Measurements from ENCODE around the gene ACAP1. TPM values are rescaled to one million over a fixed set of nuclear protein-coding genes. Genes with fewer than 3 reads are reported as not detected.

The ACAP1 gene
- total and polyA plus RNA-seq, 2 experiments from 2014 or later = 10.2 TPM; not detected in 1

GRCh38 chr17:7356072-7356549 is 19.8 kb downstream of the ACAP1 start:
- Histone ChIP-seq H3K9me2 (replicated peaks; ENCODE audit: insufficient read depth) (no peaks in the 10 kb centered on the region), H3K4me2 (no peak overlapping the region), H3K4me3 (no peak overlapping the region), H3K27me3 (no peaks in the 10 kb centered on the region), H3K79me2 (peaks cover 21% of the 10 kb centered on the region), H3K4me1 (ENCODE audit: insufficient read depth) (peaks cover 25% of the 10 kb centered on the region), H2AFZ (no peak overlapping the region), H4K20me1 (ENCODE audit: insufficient read depth, poor library complexity, severe bottlenecking) (no peaks in the 10 kb centered on the region), H3K27ac (no peak overlapping the region), H3K36me3 (replicated peaks; ENCODE audit: insufficient read depth, low read depth) (no peaks in the 10 kb centered on the region), H3K9me3 (ENCODE audit: low read depth) (no peaks in the 10 kb centered on the region)
- TF ChIP-seq EZH2phosphoT487 (IDR thresholded peaks at IDR 0.05; ENCODE audit: low read depth, severe bottlenecking, unreplicated experiment) (no peak), CTCF (IDR thresholded peaks at IDR 0.05; ENCODE audit: poor library complexity) (peak; percentile 86), EZH2 (IDR thresholded peaks at IDR 0.05; ENCODE audit: borderline replicate concordance) (no peak)
- peak; percentile 90 for DNase-seq (ENCODE audit: low spot score)
- 17% methylated on average over 8 of the region's 12 CpGs for WGBS (ENCODE audit: low lambda C conversion rate, missing lambda C conversion rate)

- TF ChIP-seq EZH2 (IDR thresholded peaks at IDR 0.05; ENCODE audit: borderline replicate concordance) (no peak), EZH2phosphoT487 (IDR thresholded peaks at IDR 0.05; ENCODE audit: low read depth, severe bottlenecking, unreplicated experiment) (no peak), CTCF (IDR thresholded peaks at IDR 0.05; ENCODE audit: poor library complexity) (no peak)
These were observed 20.4 kb downstream of the ACAP1 start for GRCh38 chr17:7356756-7357155.

GRCh38 chr17:7357381-7357780 is 21.1 kb downstream of the ACAP1 start:
- Histone ChIP-seq H4K20me1 (ENCODE audit: insufficient read depth, poor library complexity, severe bottlenecking) (no peaks in the 10 kb centered on the region), H2AFZ (no peak overlapping the region), H3K4me3 (no peak overlapping the region), H3K9me2 (replicated peaks; ENCODE audit: insufficient read depth) (no peaks in the 10 kb centered on the region), H3K36me3 (replicated peaks; ENCODE audit: insufficient read depth, low read depth) (no peaks in the 10 kb centered on the region), H3K79me2 (peaks cover 18% of the 10 kb centered on the region), H3K27me3 (no peaks in the 10 kb centered on the region), H3K4me2 (no peak overlapping the region), H3K9me3 (ENCODE audit: low read depth) (no peaks in the 10 kb centered on the region), H3K27ac (no peak overlapping the region), H3K4me1 (ENCODE audit: insufficient read depth) (peaks cover 25% of the 10 kb centered on the region)
- 80% methylated on average over 2 of the region's 2 CpGs for WGBS (ENCODE audit: low lambda C conversion rate, missing lambda C conversion rate)
- no peak for DNase-seq (ENCODE audit: low spot score)
- TF ChIP-seq EZH2 (IDR thresholded peaks at IDR 0.05; ENCODE audit: borderline replicate concordance) = no peak
- no peak for TF ChIP-seq EZH2phosphoT487 (IDR thresholded peaks at IDR 0.05; ENCODE audit: low read depth, severe bottlenecking, unreplicated experiment)
- TF ChIP-seq CTCF (IDR thresholded peaks at IDR 0.05; ENCODE audit: poor library complexity) = no peak

More at GRCh38 chr17:7356756-7357155, 20.4 kb downstream of the ACAP1 start:
- Histone ChIP-seq H3K27me3 (no peaks in the 10 kb centered on the region), H3K4me3 (no peak overlapping the region), H3K9me3 (ENCODE audit: low read depth) (no peaks in the 10 kb centered on the region), H3K4me1 (ENCODE audit: insufficient read depth) (peaks cover 25% of the 10 kb centered on the region), H3K4me2 (no peak overlapping the region), H3K9me2 (replicated peaks; ENCODE audit: insufficient read depth) (no peaks in the 10 kb centered on the region), H3K36me3 (replicated peaks; ENCODE audit: insufficient read depth, low read depth) (no peaks in the 10 kb centered on the region), H3K27ac (no peak overlapping the region), H3K79me2 (peaks cover 21% of the 10 kb centered on the region), H4K20me1 (ENCODE audit: insufficient read depth, poor library complexity, severe bottlenecking) (no peaks in the 10 kb centered on the region), H2AFZ (no peak overlapping the region)
- 87% methylated on average over 8 of the region's 8 CpGs for WGBS (ENCODE audit: low lambda C conversion rate, missing lambda C conversion rate)
- no peak for DNase-seq (ENCODE audit: low spot score)
